HEK293 (cell line): ENCODE data around the gene LPP.

Experiments
- BCL11A ChIP-seq: fragments of 450-650 bp; formaldehyde crosslinking; IDR thresholded peaks from 2 replicates; pipeline ENCODE4 v1.5.1; 2016; ENCODE audit warnings: low read depth, missing biosample characterization, missing genetic modification characterization
- CTCF ChIP-seq: fragments of 450-650 bp; formaldehyde crosslinking; IDR thresholded peaks from 2 replicates; pipeline ENCODE4 v1.5.1; 2016; ENCODE audit warnings: missing biosample characterization, missing genetic modification characterization
- YY2 ChIP-seq: fragments of 450-650 bp; formaldehyde crosslinking; IDR thresholded peaks from 2 replicates; pipeline ENCODE4 v1.5.1; 2016; ENCODE audit warnings: missing biosample characterization, missing genetic modification characterization
- ZBTB49 ChIP-seq: fragments of 450-650 bp; formaldehyde crosslinking; IDR thresholded peaks from 2 replicates; pipeline ENCODE4 v1.5.1; 2016; ENCODE audit warnings: missing biosample characterization, missing genetic modification characterization, low read depth
- ZNF121 ChIP-seq: fragments of 450-650 bp; formaldehyde crosslinking; IDR thresholded peaks from 2 replicates; pipeline ENCODE4 v1.5.1; 2016; ENCODE audit warnings: missing biosample characterization, missing genetic modification characterization
- ZNF184 ChIP-seq: fragments of 450-650 bp; IDR thresholded peaks from 2 replicates; pipeline ENCODE4 v1.5.1; 2018; ENCODE audit warnings: missing biosample characterization, mild to moderate bottlenecking, missing genetic modification characterization

GRCh38 chr3:188923671-188924070 lies 769.7 kb downstream of the LPP start:
- TF ChIP-seq CTCF, result no peak
- no peak for TF ChIP-seq ZBTB49 (tag by site-specific recombination)
- TF ChIP-seq ZNF184, result no peak
- no peak for TF ChIP-seq ZNF121 (tag by site-specific recombination)
- no peak for TF ChIP-seq YY2
- no peak for TF ChIP-seq BCL11A (tag by site-specific recombination)
